ENCODE results near the gene DHRS1. TPM values are rescaled to one million over a fixed set of nuclear protein-coding genes. Genes with fewer than 3 reads are reported as not detected.
"Not testable (repeated sequence)": the region's sequence is repeated elsewhere in the genome, so short reads cannot be mapped to it uniquely, and the experiment has no call there.

The DHRS1 gene
- total RNA-seq, 1 donor from 2014 or later, result 31.4 TPM

GRCh38 chr14:24251880-24252288, 47.7 kb downstream of the DHRS1 start:
- no peak overlapping the region for H3K4me3 Mint-ChIP-seq
- TF ChIP-seq CTCF (conservative IDR thresholded peaks at IDR 0.05), result no peak
- H3K27ac Mint-ChIP-seq, result no peak overlapping the region
- H3K27me3 Mint-ChIP-seq, result peaks cover 4% of the 10 kb centered on the region
- no peak for DNase-seq (ENCODE audit: extremely low spot score, unreplicated experiment)
- no peaks in the 10 kb centered on the region for H3K9me3 Mint-ChIP-seq
- no peaks in the 10 kb centered on the region for H3K4me1 Mint-ChIP-seq (ENCODE audit: unreplicated experiment)
- H3K36me3 Mint-ChIP-seq, result no peaks in the 10 kb centered on the region

GRCh38 chr14:24250354-24250753, 49.2 kb downstream of the DHRS1 start:
- TF ChIP-seq CTCF (conservative IDR thresholded peaks at IDR 0.05), result no peak
- no peak overlapping the region for H3K27ac Mint-ChIP-seq
- peaks cover 4% of the 10 kb centered on the region for H3K27me3 Mint-ChIP-seq
- H3K4me3 Mint-ChIP-seq, result no peak overlapping the region
- H3K9me3 Mint-ChIP-seq, result no peaks in the 10 kb centered on the region
- no peak for DNase-seq (ENCODE audit: extremely low spot score, unreplicated experiment)
- H3K36me3 Mint-ChIP-seq, result no peaks in the 10 kb centered on the region
- no peaks in the 10 kb centered on the region for H3K4me1 Mint-ChIP-seq (ENCODE audit: unreplicated experiment)

GRCh38 chr14:24249230-24250021, 50.2 kb downstream of the DHRS1 start:
- Mint-ChIP-seq H3K36me3 (no peaks in the 10 kb centered on the region), H3K27ac (no peak overlapping the region), H3K4me3 (no peak overlapping the region), H3K27me3 (peaks cover 4% of the 10 kb centered on the region), H3K4me1 (ENCODE audit: unreplicated experiment) (no peaks in the 10 kb centered on the region), H3K9me3 (no peaks in the 10 kb centered on the region)
- no peak for DNase-seq (ENCODE audit: extremely low spot score, unreplicated experiment)
- no peak for TF ChIP-seq CTCF (conservative IDR thresholded peaks at IDR 0.05)

- H3K4me3 Mint-ChIP-seq, result peak overlapping the region; percentile 3
- TF ChIP-seq CTCF (conservative IDR thresholded peaks at IDR 0.05), result no peak
- H3K27me3 Mint-ChIP-seq, result peaks cover 4% of the 10 kb centered on the region
- peaks cover 4% of the 10 kb centered on the region for H3K4me1 Mint-ChIP-seq (ENCODE audit: unreplicated experiment)
- H3K9me3 Mint-ChIP-seq, result no peaks in the 10 kb centered on the region
- no peak for DNase-seq (ENCODE audit: extremely low spot score, unreplicated experiment)
- no peak overlapping the region for H3K27ac Mint-ChIP-seq
- no peaks in the 10 kb centered on the region for H3K36me3 Mint-ChIP-seq
Measured at GRCh38 chr14:24247422-24247821, 52.2 kb downstream of the DHRS1 start.

GRCh38 chr14:24246765-24247212, 52.8 kb downstream of the DHRS1 start:
- H3K4me3 Mint-ChIP-seq, result no peak overlapping the region
- peaks cover 4% of the 10 kb centered on the region for H3K4me1 Mint-ChIP-seq (ENCODE audit: unreplicated experiment)
- no peak for DNase-seq (ENCODE audit: extremely low spot score, unreplicated experiment)
- peaks cover 4% of the 10 kb centered on the region for H3K27me3 Mint-ChIP-seq
- no peak for TF ChIP-seq CTCF (conservative IDR thresholded peaks at IDR 0.05)
- H3K36me3 Mint-ChIP-seq, result no peaks in the 10 kb centered on the region
- H3K27ac Mint-ChIP-seq, result peak overlapping the region; percentile 17
- no peaks in the 10 kb centered on the region for H3K9me3 Mint-ChIP-seq

GRCh38 chr14:24245350-24245749, 54.2 kb downstream of the DHRS1 start:
- DNase-seq (ENCODE audit: extremely low spot score, unreplicated experiment); H3K27ac Mint-ChIP-seq; H3K9me3 Mint-ChIP-seq; H3K27me3 Mint-ChIP-seq; H3K4me3 Mint-ChIP-seq; H3K36me3 Mint-ChIP-seq; H3K4me1 Mint-ChIP-seq (ENCODE audit: unreplicated experiment): not testable (repeated sequence)
